ENCODE data around the gene LRRC56. TPM values are rescaled to one million over a fixed set of nuclear protein-coding genes. Genes with fewer than 3 reads are reported as not detected.
A peak's percentile ranks its signal among the peaks of the same experiment; 100 is the strongest.

LRRC56 gene
- total and polyA plus RNA-seq, 2 experiments from 2014 or later = 0.73 to 0.87 TPM

DNA sequence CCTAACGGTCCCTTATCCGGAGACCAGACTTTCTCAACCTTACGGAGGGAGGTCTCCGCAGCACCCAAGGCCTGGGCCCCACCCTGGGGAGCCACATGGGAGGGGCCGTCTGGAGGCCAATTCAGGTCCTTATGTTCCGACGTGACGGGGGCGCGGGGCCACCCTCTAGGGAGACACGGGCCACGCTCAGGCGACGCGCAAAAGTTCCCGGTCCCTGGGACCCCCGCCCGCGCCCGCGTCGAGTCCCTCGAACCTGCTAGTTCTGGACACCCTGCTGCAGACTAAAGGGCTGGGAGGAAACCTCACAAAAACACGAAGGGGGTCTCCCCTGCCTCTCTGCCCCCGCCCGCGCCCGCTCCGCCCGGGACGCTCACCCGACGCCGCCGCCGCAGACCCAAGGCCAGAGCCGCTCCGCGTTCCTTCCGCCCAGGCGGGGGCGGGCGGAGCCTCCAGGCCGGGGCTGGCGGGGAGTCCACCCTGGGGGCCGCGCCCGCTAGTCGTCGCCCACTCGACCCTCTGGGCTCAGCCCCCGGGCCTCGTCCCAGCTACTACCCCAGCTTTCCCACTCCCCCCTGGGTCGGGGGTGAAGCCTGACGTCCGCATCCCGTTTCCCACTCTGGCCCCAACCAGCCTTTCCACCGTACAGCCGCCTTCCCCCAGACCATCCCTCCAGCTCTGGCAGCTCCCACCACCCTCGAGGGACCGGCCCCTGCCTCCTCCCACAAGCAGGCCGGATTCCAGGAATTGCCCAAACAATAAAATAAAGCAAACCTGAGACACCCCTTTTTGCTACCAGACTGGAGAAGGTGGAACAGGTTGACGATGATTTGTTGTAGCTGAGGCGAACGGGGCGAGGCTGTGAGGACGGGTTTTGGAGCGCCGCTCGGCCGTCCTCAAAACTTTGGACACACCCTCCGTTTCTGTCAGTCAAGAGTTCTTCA is 33.0 kb upstream of the LRRC56 start:
- Histone ChIP-seq H3K27me3 (ENCODE audit: insufficient read depth) (peaks cover 11% of the 10 kb centered on the region; the same call in 1 of the 2 replicates), H3K4me1 (ENCODE audit: insufficient read depth) (peaks cover 9% of the 10 kb centered on the region; the same call in 1 of the 2 replicates), H3K79me2 (replicated peaks; ENCODE audit: insufficient read depth) (peaks cover 11% of the 10 kb centered on the region), H3K4me3 (peak overlapping the region; percentile 97), H3F3A (replicated peaks; ENCODE audit: low read depth) (peaks cover 19% of the 10 kb centered on the region), H3K9me2 (ENCODE audit: insufficient read depth) (no peaks in the 10 kb centered on the region), H3K27ac (ENCODE audit: low read depth) (no peak overlapping the region), H3K4me2 (peak overlapping the region; percentile 99), H3K36me3 (ENCODE audit: insufficient read depth) (no peaks in the 10 kb centered on the region), H4K20me1 (replicated peaks; ENCODE audit: insufficient read depth) (peaks cover 7% of the 10 kb centered on the region; the same call in 1 of the 2 replicates), H2AFZ (peak overlapping the region; percentile 63; the same call in 1 of the 2 replicates)
- Mint-ChIP-seq H3K27ac (no peak overlapping the region), H3K4me1 (peaks cover 13% of the 10 kb centered on the region), H3K4me3 (peak overlapping the region; percentile 97), H3K27me3 (ENCODE audit: insufficient read depth, low read depth, poor library complexity) (peaks cover 19% of the 10 kb centered on the region), H3K36me3 (ENCODE audit: low read depth) (peaks cover 6% of the 10 kb centered on the region), H3K9me3 (no peaks in the 10 kb centered on the region)
- TF ChIP-seq ZNF114 (CRISPR knock-in tag; IDR thresholded peaks at IDR 0.05) = no peak
- no peak for TF ChIP-seq JUNB (IDR thresholded peaks at IDR 0.05; ENCODE audit: unreplicated experiment)
- TF ChIP-seq POLR2AphosphoS5 (IDR thresholded peaks at IDR 0.05; ENCODE audit: low read depth) = no peak
- TF ChIP-seq NANOG (IDR thresholded peaks at IDR 0.05; ENCODE audit: borderline replicate concordance) = no peak
- TF ChIP-seq CREB1 (CRISPR knock-in tag; IDR thresholded peaks at IDR 0.05; ENCODE audit: low read depth) = no peak
- TF ChIP-seq, protein P1, sequence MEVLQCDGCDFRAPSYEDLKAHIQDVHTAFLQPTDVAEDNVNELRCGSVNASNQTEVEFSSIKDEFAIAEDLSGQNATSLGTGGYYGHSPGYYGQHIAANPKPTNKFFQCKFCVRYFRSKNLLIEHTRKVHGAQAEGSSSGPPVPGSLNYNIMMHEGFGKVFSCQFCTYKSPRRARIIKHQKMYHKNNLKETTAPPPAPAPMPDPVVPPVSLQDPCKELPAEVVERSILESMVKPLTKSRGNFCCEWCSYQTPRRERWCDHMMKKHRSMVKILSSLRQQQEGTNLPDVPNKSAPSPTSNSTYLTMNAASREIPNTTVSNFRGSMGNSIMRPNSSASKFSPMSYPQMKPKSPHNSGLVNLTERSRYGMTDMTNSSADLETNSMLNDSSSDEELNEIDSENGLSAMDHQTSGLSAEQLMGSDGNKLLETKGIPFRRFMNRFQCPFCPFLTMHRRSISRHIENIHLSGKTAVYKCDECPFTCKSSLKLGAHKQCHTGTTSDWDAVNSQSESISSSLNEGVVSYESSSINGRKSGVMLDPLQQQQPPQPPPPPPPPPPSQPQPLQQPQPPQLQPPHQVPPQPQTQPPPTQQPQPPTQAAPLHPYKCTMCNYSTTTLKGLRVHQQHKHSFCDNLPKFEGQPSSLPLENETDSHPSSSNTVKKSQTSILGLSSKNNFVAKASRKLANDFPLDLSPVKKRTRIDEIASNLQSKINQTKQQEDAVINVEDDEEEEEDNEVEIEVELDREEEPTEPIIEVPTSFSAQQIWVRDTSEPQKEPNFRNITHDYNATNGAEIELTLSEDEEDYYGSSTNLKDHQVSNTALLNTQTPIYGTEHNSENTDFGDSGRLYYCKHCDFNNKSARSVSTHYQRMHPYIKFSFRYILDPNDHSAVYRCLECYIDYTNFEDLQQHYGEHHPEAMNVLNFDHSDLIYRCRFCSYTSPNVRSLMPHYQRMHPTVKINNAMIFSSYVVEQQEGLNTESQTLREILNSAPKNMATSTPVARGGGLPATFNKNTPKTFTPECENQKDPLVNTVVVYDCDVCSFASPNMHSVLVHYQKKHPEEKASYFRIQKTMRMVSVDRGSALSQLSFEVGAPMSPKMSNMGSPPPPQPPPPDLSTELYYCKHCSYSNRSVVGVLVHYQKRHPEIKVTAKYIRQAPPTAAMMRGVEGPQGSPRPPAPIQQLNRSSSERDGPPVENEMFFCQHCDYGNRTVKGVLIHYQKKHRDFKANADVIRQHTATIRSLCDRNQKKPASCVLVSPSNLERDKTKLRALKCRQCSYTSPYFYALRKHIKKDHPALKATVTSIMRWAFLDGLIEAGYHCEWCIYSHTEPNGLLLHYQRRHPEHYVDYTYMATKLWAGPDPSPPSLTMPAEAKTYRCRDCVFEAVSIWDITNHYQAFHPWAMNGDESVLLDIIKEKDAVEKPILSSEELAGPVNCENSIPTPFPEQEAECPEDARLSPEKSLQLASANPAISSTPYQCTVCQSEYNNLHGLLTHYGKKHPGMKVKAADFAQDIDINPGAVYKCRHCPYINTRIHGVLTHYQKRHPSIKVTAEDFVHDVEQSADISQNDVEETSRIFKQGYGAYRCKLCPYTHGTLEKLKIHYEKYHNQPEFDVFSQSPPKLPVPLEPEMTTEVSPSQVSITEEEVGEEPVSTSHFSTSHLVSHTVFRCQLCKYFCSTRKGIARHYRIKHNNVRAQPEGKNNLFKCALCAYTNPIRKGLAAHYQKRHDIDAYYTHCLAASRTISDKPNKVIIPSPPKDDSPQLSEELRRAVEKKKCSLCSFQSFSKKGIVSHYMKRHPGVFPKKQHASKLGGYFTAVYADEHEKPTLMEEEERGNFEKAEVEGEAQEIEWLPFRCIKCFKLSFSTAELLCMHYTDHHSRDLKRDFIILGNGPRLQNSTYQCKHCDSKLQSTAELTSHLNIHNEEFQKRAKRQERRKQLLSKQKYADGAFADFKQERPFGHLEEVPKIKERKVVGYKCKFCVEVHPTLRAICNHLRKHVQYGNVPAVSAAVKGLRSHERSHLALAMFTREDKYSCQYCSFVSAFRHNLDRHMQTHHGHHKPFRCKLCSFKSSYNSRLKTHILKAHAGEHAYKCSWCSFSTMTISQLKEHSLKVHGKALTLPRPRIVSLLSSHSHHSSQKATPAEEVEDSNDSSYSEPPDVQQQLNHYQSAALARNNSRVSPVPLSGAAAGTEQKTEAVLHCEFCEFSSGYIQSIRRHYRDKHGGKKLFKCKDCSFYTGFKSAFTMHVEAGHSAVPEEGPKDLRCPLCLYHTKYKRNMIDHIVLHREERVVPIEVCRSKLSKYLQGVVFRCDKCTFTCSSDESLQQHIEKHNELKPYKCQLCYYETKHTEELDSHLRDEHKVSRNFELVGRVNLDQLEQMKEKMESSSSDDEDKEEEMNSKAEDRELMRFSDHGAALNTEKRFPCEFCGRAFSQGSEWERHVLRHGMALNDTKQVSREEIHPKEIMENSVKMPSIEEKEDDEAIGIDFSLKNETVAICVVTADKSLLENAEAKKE (CRISPR knock-in tag; IDR thresholded peaks at IDR 0.05) = no peak
- TF ChIP-seq, protein P2, sequence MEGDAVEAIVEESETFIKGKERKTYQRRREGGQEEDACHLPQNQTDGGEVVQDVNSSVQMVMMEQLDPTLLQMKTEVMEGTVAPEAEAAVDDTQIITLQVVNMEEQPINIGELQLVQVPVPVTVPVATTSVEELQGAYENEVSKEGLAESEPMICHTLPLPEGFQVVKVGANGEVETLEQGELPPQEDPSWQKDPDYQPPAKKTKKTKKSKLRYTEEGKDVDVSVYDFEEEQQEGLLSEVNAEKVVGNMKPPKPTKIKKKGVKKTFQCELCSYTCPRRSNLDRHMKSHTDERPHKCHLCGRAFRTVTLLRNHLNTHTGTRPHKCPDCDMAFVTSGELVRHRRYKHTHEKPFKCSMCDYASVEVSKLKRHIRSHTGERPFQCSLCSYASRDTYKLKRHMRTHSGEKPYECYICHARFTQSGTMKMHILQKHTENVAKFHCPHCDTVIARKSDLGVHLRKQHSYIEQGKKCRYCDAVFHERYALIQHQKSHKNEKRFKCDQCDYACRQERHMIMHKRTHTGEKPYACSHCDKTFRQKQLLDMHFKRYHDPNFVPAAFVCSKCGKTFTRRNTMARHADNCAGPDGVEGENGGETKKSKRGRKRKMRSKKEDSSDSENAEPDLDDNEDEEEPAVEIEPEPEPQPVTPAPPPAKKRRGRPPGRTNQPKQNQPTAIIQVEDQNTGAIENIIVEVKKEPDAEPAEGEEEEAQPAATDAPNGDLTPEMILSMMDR (conservative IDR thresholded peaks at IDR 0.05; ENCODE audit: low read depth in 2 of 2) = no peak
- no peak for TF ChIP-seq ZNF331 (CRISPR knock-in tag; IDR thresholded peaks at IDR 0.05; ENCODE audit: low read depth)
- no peak for TF ChIP-seq EZH2 (IDR thresholded peaks at IDR 0.05; ENCODE audit: low read depth, unreplicated experiment)
- TF ChIP-seq STAT1 (IDR thresholded peaks at IDR 0.05; ENCODE audit: unreplicated experiment) = no peak
- TF ChIP-seq EZH2phosphoT487 (IDR thresholded peaks at IDR 0.05; ENCODE audit: unreplicated experiment) = no peak
- TF ChIP-seq, protein P3, sequence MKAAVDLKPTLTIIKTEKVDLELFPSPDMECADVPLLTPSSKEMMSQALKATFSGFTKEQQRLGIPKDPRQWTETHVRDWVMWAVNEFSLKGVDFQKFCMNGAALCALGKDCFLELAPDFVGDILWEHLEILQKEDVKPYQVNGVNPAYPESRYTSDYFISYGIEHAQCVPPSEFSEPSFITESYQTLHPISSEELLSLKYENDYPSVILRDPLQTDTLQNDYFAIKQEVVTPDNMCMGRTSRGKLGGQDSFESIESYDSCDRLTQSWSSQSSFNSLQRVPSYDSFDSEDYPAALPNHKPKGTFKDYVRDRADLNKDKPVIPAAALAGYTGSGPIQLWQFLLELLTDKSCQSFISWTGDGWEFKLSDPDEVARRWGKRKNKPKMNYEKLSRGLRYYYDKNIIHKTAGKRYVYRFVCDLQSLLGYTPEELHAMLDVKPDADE (IDR thresholded peaks at IDR 0.05) = no peak
- TF ChIP-seq, protein P4, sequence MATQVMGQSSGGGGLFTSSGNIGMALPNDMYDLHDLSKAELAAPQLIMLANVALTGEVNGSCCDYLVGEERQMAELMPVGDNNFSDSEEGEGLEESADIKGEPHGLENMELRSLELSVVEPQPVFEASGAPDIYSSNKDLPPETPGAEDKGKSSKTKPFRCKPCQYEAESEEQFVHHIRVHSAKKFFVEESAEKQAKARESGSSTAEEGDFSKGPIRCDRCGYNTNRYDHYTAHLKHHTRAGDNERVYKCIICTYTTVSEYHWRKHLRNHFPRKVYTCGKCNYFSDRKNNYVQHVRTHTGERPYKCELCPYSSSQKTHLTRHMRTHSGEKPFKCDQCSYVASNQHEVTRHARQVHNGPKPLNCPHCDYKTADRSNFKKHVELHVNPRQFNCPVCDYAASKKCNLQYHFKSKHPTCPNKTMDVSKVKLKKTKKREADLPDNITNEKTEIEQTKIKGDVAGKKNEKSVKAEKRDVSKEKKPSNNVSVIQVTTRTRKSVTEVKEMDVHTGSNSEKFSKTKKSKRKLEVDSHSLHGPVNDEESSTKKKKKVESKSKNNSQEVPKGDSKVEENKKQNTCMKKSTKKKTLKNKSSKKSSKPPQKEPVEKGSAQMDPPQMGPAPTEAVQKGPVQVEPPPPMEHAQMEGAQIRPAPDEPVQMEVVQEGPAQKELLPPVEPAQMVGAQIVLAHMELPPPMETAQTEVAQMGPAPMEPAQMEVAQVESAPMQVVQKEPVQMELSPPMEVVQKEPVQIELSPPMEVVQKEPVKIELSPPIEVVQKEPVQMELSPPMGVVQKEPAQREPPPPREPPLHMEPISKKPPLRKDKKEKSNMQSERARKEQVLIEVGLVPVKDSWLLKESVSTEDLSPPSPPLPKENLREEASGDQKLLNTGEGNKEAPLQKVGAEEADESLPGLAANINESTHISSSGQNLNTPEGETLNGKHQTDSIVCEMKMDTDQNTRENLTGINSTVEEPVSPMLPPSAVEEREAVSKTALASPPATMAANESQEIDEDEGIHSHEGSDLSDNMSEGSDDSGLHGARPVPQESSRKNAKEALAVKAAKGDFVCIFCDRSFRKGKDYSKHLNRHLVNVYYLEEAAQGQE (IDR thresholded peaks at IDR 0.05; ENCODE audit: unreplicated experiment) = no peak
- peak; percentile 57 for DNase-seq (ENCODE audit: low spot score)
- ATAC-seq = peak; percentile 13

Measured in GM23338 (cell line).